Measurements from ENCODE around the gene RNU1-1.
"Not testable (repeated sequence)": the region's sequence is repeated elsewhere in the genome, so short reads cannot be mapped to it uniquely, and the experiment has no call there.

RNU1-1 gene

DNA sequence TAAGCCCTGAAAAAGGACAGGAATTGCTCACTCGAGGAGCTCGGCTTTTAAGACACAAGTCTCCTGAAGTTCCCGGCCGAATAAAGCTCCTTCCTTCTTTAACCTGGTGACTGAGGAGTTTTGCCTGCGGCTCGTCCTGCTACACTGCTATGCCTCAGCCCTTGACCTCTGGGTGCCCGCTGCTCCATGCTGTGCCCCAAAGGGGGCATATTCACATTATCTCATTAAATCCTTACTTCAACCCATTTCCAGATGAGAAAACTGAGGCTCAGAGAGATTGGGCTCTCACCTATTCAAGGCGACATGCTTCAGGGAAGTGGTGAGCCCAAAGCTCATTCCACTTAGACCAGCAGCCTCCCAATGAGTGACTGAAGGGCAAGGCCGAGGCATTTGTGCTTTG, 20.4 kb downstream of the RNU1-1 start:
- DNase-seq (ENCODE audit: low read depth, low spot score), result not testable (repeated sequence)

DNA sequence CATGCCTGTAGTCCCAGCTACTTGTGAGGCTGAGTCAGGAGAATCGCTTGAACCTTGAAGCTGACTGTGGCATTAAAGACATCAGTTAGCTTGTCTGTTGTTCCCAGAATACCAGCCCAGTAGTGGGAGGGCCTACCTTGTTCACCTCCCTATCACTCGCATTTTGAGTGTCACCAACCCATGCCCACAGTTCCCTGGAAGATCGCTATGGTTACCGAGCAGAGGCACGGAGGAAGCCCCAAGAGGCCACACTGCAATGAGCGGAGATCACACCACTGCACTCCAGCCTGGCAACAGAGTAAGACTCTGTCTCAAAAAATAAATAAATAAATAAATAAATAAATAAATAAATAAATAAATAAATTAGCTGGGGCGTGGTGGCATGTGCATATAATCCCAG, 21.1 kb downstream of the RNU1-1 start:
- not testable (repeated sequence) for DNase-seq (ENCODE audit: low read depth, low spot score)

DNA sequence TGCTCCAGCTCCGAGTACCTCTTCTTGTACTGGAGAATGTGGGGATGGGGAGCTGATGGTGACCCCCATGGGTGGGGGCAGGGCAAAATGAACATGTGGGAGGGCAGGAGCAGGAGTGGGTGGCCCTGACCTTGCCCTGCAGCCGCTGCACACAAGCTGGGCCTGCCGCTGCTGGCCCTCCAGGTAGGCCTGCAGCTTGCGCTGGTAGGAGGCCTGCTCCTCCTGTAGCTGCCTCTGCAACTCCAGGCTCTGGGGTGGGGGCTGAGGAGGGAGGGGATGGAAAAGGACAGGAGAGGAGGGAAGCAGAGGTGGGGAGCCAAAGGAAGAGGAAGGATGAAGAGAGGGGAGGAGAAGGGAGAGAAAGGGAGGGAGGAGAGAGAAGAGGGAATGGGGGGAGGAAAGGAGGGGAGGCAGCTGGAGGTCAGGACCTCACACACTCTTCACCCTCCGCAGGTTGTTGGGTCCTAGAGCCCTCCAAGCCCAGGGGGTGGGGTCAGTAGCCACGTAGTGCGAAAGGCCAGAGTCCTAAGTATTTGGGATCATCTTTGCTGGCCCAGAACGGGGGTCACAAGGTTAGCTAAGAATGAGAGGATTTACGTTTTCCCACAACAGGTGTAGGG, 22.9 kb downstream of the RNU1-1 start:
- no peak for DNase-seq (ENCODE audit: low read depth, low spot score)

DNA sequence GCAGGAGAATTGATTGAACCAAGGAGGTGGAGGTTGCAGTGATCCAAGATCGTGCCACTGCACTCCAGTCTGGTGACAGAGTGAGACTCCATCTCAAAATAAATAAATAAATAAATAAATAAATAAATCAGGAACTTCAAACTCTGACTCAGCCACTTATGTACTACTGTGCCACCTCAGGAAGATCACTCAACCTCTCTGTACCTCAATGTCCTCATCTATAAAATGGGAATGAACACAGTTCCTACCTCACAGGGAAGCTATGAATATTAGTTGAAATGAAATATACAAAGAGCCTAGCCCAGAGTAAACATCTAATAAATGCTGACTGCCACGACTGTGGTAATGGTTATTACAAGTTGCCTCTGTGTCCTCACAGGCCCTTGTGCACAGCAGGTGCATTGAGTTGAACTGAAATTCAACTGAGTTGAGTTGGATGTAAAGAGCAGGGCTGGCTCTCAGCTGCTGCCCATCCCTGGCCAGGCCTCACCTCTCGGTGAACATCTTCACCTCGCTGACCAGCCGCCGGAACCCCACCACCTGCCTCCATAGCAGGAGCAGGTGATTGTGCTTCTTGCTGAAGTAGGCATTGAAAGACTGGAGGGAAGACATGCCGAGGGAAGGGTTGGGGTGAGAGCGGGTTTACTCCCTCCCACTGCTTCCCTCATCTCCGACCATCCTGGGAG, 24.7 kb downstream of the RNU1-1 start:
- DNase-seq (ENCODE audit: low read depth, low spot score), result not testable (repeated sequence)

DNA sequence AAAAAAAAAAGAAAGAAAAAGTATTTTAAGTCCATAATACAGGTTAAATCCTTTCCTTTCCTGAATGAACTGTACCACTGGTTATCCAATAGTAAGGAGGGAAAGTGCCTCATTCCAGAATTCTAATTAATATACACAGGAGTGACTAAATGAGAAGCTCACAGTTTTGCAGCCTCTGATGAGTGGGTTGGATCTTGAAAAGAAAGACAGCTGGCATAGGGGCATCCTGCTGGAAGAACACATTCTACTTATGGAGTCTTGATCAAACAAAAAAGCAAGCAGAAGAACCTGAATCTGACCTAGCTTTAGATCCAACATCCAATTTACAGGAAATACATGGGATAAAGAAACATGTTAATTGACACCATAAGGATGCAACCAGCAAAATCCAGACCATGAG, 27.1 kb downstream of the RNU1-1 start:
- DNase-seq (ENCODE audit: low read depth, low spot score), result not testable (repeated sequence)

DNA sequence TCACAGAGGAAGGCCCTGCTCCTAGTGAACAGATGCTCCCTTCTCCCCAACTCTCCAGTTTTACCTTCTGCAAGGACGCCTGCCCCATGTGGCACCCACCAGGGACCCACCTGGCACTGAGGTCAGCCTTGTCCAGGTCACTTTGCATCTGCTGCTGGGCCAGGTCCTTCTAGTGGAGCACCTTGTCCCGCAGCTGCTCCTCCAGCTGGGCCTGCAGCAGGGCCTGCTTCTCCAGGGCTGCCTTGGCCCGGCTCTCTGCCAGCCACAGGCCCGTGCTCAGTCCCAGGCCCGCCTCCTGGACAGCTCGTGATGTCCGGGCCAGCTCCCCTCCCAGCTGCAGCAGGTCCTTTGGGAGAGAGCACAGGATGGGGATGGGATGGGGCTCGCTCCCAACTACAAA, 27.8 kb downstream of the RNU1-1 start:
- not testable (repeated sequence) for DNase-seq (ENCODE audit: low read depth, low spot score)

DNA sequence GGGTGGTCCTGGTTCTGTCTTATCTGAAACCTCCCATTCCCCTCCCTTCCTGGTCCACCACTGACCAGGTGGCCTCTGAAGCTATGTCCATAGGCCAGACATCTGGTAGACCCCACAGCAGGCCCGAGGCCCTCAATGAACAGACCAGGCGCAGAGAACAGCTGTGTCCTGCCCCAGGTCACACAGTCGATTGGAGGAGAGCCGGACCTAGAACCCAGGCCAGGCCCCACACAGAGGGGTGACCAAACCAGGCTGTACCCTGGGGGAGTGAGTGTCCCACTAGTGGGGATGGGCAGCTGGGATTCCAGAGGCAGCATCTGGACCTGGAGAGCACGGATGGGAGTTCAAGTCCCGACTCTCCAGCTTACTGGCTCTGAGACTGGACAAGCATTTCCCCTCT, 29.2 kb downstream of the RNU1-1 start:
- DNase-seq (ENCODE audit: low read depth, low spot score), result no peak

DNA sequence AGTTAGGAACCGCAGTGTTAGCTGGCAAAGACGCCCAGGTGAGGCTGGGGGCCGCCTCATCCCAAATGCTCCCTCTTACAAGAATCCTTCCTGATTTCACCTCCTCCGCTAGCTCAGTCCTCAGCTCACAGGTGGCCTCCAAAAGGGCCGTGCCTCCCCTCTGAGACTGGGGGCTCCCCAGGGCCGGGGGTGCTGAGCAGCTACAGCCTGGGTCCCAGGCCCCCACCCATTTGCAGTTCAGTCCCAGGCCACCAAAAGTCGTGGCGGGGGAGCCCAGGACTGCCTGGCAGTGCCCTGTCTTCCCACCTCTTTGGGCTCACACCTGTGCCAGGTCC, 29.6 kb downstream of the RNU1-1 start:
- no peak for DNase-seq (ENCODE audit: low read depth, low spot score)

DNA sequence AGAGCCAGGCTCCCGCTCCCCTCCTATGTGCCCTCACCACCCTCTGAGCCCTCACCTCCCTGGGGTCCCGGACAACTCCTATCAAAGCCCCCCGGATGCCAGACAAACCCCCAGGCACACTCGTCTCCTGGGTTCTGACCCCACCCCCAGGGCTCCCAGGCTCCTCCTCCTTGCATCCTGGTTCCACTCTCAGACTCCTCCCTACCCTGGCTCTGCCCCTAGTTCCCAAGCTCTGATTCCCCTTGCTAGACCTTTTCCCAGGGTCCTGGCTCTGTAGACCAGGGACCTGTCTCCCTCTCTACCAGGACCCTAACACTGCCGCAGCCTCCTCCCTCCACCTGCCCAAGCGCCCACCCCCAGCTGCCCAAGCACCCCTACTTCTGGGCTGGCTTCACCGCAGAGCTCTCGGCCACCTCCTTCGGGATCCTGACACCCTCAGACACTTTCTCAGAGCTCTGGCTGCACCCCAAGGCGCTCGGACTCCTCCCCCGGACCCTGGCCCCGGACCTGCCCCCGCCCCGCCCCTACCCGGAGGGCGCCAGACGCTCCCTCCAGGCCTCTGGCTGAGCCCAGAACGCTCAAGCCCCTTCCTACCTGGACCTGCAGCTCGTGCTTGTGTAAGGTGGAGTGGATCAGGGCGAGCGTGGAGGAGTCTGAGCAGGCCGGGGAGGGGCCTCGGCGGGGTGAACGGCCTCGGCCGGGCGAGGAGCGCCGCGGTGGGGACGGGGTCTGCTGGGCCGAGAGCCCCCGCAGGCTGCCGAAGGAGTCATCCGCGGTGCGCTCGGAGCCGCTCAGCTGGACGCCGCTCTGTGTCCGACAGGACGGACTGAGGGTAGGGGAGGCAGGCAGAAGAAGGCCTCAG, 30.2 kb downstream of the RNU1-1 start:
- DNase-seq (ENCODE audit: low read depth, low spot score), result not testable (repeated sequence)

DNA sequence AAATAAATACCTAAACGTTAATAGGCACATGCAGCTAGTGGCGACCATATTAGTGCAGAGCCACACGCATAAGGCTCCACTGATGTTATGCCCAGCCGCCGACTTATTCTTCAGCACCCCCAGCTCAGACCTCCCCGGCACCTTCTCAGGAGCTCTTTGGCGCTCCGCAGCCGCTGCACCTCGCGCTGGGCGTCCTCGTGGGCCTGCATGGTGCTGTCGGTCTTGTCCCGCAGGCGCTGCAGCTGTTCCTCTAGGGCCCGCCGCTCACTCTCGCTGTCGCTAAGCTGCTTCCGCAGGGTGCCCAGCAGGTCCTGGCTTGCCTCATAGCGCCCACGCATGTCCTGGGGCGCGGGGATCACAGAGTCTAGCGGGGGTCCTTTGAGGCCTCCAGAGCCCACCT, 30.9 kb downstream of the RNU1-1 start:
- not testable (repeated sequence) for DNase-seq (ENCODE audit: low read depth, low spot score)

DNA sequence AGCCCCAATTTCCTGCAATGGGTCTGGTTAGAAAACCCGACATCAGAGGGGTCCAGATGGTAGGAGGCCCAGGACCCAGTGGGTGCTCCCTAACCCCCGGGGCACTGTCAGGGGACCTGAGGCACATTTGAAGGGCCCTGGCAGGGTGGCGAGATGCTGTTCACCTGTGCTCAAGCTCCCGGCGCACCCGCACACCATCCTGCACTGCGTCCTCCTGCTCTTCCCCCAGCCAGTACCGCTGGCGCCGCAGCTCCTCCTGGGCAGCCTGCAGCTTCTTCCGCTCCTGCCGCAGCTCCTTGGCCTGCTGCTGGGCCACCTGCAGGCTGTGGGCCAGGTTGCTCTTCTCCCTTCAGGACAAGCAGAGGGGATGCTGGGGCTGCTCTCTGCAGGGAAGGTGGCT, 36.0 kb downstream of the RNU1-1 start:
- no peak for DNase-seq (ENCODE audit: low read depth, low spot score)

DNA sequence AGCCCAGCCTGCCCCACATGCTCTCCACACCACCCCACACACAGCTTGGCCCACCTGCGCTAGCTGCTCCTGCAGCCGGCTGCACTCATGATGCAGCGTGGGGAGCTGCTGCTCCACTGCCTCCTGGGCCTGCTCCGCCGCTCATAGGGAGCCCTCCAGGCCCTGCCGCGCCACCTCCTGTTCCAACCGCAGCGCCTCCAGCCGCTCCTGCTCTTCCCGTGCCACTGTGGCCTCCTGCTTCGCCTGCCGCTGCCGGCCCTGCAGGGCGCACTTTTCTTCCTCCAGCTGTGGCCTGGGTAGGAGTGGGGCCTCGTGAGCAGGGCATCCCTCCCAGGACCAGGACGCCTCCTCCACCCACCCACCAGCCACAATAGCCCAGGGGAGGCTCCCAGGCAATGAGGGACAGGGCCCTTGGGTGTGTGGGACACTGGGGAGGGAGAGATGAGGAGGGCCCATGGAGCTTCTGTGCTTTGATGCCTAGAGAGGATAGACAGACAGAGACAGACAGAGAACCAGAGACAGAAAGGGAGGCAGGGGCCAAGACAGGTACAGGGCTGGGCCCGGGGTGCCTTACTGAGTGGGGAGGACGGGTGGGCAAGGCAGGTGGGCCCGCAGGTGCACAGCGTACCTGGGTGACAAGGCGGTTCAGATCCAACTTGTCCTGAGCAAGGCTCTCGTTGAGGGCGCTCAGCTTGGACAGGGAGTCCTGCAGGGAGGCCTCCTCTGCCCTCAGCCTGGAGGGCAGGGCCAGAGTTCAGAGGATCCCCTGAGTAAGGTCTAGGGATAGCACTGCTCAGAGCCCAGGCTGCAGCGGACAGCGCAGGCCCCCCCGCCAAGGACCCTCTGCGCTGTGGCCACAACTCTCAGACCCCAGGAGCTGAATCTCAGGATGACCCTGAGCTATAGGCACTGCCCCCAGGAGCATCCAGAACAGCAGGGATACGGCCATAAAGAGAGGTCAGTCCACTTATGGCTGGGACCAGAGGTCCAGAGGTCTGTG, 38.0 kb downstream of the RNU1-1 start:
- DNase-seq (ENCODE audit: low read depth, low spot score), result not testable (repeated sequence)

DNA sequence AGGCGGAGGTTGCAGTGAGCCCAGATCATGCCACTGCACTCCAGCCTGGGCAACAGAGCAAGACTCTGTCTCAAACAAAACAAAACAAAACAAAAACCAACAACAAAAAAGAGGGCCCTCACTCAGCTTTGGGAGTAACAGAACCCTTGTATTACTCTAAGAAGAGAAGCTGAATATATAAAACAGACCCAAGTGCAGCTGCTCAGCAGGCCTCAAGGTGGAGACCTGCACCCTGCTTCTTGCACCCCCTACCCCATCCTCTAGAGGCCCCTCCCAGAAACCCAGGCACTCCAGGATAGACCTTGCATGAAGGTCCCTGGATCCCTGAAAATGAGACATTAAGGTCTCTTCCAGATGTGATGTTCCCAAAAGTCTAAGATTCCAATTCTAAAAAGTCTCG, 39.2 kb downstream of the RNU1-1 start:
- not testable (repeated sequence) for DNase-seq (ENCODE audit: low read depth, low spot score)

DNA sequence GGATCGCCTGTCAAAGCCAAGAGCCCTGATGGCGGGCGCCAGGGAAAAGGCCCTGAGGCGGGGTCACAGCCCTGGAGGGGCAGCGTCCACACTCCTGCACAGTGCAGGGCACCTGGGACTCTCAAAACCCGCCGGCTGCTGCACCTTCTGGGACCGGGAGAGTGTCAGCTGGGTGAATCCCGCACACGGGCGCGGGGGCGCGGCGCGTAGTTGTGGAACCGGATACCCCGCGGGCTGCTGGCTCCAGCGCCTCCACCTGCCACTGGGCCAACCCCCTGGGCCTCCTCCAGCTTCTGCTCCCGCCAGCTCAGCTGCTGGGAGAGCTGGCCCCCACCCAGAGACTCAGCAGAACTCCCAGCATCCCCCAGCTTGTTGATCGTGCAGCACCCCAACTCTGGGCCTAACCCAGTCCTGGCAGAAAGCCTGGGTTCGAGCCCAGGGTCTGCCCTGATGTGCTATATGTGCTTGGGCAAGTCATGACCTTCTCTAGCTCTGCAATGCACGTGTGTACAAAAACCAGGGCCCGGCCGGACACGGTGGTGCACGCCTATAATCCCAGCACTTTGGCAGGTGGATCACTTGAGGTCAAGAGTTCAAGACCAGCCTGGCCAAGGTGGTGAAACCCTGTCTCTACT, 39.8 kb downstream of the RNU1-1 start:
- DNase-seq (ENCODE audit: low read depth, low spot score), result no peak

DNA sequence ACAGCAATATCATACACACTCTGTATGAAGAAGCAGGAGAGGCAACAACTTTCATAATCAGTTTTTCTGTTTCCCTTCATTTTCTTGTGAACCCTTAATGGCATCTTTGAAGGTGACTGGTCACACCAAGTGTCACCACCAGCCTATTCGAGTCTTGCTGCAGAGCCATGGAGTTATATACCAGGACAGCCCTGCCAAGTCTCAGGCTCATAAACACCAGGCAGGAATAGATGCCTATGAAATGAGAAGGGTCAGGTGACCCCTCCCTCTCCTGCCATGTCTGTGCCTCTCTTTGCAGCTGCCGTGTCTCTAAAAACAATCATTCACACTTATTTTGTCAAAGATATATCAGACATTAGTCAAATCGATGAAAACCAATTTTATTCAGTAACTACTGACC, 45.5 kb downstream of the RNU1-1 start:
- DNase-seq (ENCODE audit: low read depth, low spot score), result no peak

DNA sequence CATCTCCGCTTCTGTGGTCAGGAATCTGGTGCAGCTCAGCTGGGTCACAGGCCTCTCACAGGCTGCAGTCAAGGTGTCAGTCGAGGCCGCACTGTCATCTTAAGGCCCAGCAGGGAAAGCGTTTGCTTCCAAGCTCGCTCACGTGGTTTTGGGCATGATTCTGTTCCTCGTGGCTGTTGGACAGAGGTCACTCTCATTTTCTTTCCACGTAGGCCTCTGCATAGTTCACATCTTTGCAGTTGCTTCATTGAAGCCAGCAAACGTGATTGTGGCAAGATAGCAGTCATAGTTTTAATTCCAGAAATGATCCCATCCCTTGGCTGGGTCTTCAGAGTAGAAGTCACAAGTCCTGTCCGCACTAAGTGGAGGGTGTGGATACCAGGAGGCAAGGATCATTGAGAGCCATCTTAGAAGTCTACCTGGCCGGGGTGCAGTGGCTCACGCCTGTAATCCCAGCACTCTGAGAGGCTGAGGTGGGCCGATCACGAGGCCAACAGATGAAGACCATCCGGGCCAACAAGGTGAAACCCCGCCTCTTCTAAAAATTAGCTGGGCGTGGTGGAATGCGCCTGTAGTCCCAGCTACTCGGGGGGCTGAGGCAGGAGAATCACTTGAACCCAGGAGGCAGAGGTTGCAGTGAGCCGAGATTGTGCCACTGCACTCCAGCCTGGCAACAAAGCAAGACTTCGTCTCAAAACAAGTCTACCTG, 49.0 kb downstream of the RNU1-1 start:
- DNase-seq (ENCODE audit: low read depth, low spot score), result no peak
